Esophagus muscularis mucosa (tissue), 4 donors: ENCODE data around the gene KIF3B. TPM values are rescaled to one million over a fixed set of nuclear protein-coding genes. Genes with fewer than 3 reads are reported as not detected.

Source experiments
- DNase-seq: peaks from one replicate; pipeline ENCODE4 v3.0.0-alpha.2; 2017; ENCODE audit errors: extremely low spot score
- H3K27ac ChIP-seq, 4 donors: fragments of 200-600 bp; sonication (generic); replicated peaks in 1 of 4; 1 replicate in 3 of 4; 2 replicates in 1 of 4; pipeline ENCODE4 v1.5.1; 2016 to 2019; ENCODE audit warnings: mild to moderate bottlenecking in 1 of 4
- H3K27me3 ChIP-seq, 4 donors: fragments of 200-600 bp; sonication (generic); one replicate each; pipeline versions ENCODE4 v1.5.1 to v1.6.0; 2016 to 2019
- H3K36me3 ChIP-seq, 4 donors: fragments of 200-600 bp; sonication (generic); one replicate each; pipeline ENCODE4 v1.5.1; 2016 to 2019
- H3K4me1 ChIP-seq, 4 donors: fragments of 200-600 bp; sonication (generic); one replicate each; pipeline ENCODE4 v1.5.1; 2016 to 2019
- H3K4me3 ChIP-seq, 4 donors: fragments of 200-600 bp; sonication (generic); 1 replicate in 2 of 4; 2 replicates in 2 of 4; pipeline ENCODE4 v1.5.1; 2016 to 2019; ENCODE audit warnings: mild to moderate bottlenecking in 4 of 4, moderate library complexity in 1 of 4
- H3K9me3 ChIP-seq, 4 donors: fragments of 200-600 bp; sonication (generic); 1 replicate in 3 of 4; 2 replicates in 1 of 4; pipeline ENCODE4 v1.5.1; 2016 to 2019
- EP300 ChIP-seq: sonication (generic); formaldehyde crosslinking; IDR thresholded peaks from one replicate; pipeline ENCODE4 v1.6.1; 2017; ENCODE audit warnings: antibody characterized with exemption
- POLR2A ChIP-seq: fragments of 450-650 bp; IDR thresholded peaks from one replicate; pipeline ENCODE4 v1.6.1; 2017; ENCODE audit warnings: antibody characterized with exemption, moderate library complexity, mild to moderate bottlenecking, low read depth
- POLR2AphosphoS5 ChIP-seq, 2 donors: sonication (generic); formaldehyde crosslinking; IDR thresholded peaks; one replicate each; pipeline ENCODE4 v1.6.1; 2017; ENCODE audit warnings: antibody characterized with exemption in 2 of 2
- WGBS: methylation state at CpG from one replicate; pipeline ENCODE4 v1.1.5; 2018; 5-methylcytosine and 5-hydroxymethylcytosine counted together
- intact Hi-C: fragments of 100-400 bp; cut with DNase I; formaldehyde crosslinking; loops from one replicate; pipeline ENCODE4 v1.15.1; 2023
- total RNA-seq, 4 donors: library from RNA; depleted of rRNA; stranded (reverse); fragments of >200 nt; gene quantifications; one replicate each; pipeline versions ENCODE4 v1.1.0 to v1.2.1, GENCODE V29; 2016
- TF ChIP-seq, protein P1 (sequence below), 3 experiments: fragments of 200-600 bp in 2 of 3; fragments of 450-650 bp in 1 of 3; sonication (generic) in 2 of 3; IDR thresholded peaks; one replicate each; pipeline ENCODE4 v1.5.1; 2017 to 2019; ENCODE audit warnings: antibody characterized with exemption in 3 of 3, mild to moderate bottlenecking in 2 of 3, moderate library complexity in 1 of 3

KIF3B gene
- total RNA-seq, 4 donors from 2014 or later, result 20.7 to 28.3 (median 23.5) TPM

GRCh38 chr20:32315399-32315798 lies 37.9 kb downstream of the KIF3B start:
- Histone ChIP-seq H3K4me1 (no peaks in the 10 kb centered on the region), H3K27me3 (no peaks in the 10 kb centered on the region), H3K4me3 (no peak overlapping the region), H3K27ac (no peak overlapping the region), H3K36me3 (peaks cover 34 to 83% (median 52%) of the 10 kb centered on the region in 4 donors), H3K9me3 (no peaks in the 10 kb centered on the region)
- TF ChIP-seq POLR2AphosphoS5 (IDR thresholded peaks at IDR 0.05) (no peak), POLR2A (no peak), EP300 (no peak)
- TF ChIP-seq, protein P1, sequence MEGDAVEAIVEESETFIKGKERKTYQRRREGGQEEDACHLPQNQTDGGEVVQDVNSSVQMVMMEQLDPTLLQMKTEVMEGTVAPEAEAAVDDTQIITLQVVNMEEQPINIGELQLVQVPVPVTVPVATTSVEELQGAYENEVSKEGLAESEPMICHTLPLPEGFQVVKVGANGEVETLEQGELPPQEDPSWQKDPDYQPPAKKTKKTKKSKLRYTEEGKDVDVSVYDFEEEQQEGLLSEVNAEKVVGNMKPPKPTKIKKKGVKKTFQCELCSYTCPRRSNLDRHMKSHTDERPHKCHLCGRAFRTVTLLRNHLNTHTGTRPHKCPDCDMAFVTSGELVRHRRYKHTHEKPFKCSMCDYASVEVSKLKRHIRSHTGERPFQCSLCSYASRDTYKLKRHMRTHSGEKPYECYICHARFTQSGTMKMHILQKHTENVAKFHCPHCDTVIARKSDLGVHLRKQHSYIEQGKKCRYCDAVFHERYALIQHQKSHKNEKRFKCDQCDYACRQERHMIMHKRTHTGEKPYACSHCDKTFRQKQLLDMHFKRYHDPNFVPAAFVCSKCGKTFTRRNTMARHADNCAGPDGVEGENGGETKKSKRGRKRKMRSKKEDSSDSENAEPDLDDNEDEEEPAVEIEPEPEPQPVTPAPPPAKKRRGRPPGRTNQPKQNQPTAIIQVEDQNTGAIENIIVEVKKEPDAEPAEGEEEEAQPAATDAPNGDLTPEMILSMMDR (IDR thresholded peaks at IDR 0.05), result no peak
- DNase-seq, result no peak
- intact Hi-C loops, result no loop called here
- WGBS, result 100% methylated on average over 1 of the region's 3 CpGs

DNA sequence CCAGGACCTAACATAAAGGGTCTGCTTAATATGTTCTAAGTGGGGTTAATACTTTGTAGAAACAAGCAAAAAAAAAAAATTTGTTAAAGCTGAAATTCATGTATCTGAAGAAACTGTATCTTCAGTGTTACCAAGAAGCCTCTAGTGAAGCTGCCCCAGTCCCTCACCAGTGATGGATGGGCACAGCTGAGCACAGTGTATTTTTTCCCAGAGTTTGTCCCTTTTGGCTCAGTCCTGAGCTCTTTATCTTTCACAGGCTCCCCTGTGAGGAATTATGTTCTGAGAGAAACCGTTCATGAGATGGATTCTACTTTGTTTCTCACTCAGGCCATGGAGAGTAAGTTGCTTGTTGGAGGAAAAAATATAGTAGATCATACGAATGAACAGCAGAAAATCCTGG lies 38.4 kb downstream of the KIF3B start:
- Histone ChIP-seq H3K4me3 (no peak overlapping the region), H3K4me1 (no peaks in the 10 kb centered on the region), H3K27ac (no peak overlapping the region), H3K36me3 (peaks cover 29 to 82% (median 48%) of the 10 kb centered on the region in 4 donors), H3K27me3 (no peaks in the 10 kb centered on the region), H3K9me3 (no peaks in the 10 kb centered on the region)
- DNase-seq, result no peak
- intact Hi-C loops, result no loop called here
- WGBS, result 84% methylated on average over 2 of the region's 2 CpGs
- TF ChIP-seq POLR2A, result no peak

DNA sequence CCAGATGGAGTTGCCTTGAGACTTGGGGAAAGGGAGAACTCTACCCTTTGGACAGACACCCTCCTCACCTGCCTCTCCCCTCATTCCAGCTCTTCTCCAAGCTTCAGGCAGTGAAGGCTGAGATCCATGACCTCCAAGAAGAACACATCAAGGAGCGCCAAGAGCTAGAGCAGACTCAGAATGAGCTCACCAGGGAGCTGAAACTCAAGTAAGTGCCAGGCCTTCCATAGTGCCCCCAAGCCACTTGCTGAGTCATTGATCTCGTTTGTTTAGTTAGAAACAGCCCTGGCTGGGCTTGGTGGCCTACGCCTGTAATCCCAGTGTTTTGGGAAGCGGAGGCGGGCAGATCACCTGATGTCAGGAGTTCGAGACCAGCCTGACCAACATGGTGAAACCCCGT lies 39.2 kb downstream of the KIF3B start:
- WGBS, result 99% methylated on average over 6 of the region's 7 CpGs
- Histone ChIP-seq H3K9me3 (no peaks in the 10 kb centered on the region), H3K4me3 (no peak overlapping the region), H3K27me3 (no peaks in the 10 kb centered on the region), H3K4me1 (no peaks in the 10 kb centered on the region), H3K27ac (no peak overlapping the region), H3K36me3 (peaks cover 28 to 79% (median 45%) of the 10 kb centered on the region in 4 donors)
- TF ChIP-seq EP300 (no peak), POLR2A (no peak), POLR2AphosphoS5 (IDR thresholded peaks at IDR 0.05) (no peak)
- TF ChIP-seq, protein P1 (IDR thresholded peaks at IDR 0.05), result no peak
- intact Hi-C loops, result no loop called here
- DNase-seq, result no peak

DNA sequence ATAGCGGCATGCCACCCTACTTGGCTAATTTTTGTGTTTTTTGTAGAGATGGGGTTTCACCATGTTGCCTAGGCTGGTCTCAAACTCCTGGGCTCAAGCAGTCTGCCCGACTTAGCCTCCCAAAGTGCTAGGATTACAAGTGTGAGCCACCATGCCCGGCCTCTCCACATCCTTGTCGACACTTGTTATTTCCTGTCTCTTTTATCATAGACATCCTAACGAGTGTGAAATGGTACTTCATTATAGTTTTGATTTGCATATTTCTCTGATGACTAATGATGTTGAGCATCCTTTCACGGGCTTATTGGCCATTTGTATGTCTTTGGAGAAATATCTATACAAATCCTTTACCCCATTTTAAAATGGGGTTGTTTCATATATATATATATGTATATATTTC lies 41.6 kb downstream of the KIF3B start:
- H3K27me3 ChIP-seq, result no peaks in the 10 kb centered on the region

DNA sequence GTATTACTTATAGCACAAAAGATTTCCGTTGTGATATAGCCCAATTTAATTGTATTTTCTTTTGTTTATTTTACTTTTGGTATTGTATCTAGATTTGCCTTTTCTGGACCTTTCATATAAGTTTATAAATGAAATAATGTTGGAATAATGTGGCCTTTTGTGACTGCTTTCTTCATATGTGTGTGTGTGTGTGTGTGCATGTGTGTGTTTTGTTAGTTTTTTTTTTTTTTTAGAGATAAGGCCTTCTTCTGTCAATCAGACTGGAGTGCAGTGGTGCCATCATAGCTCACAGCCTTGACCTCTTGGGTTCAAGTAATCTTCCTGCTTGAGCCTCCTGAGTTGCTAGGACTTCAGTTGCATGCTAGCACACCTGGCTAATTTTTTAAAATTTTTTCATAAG lies 42.9 kb downstream of the KIF3B start:
- DNase-seq, result no peak
- no peak overlapping the region for H3K27ac ChIP-seq
- H3K36me3 ChIP-seq, result peaks cover 16 to 45% (median 36%) of the 10 kb centered on the region in 4 donors
- no peaks in the 10 kb centered on the region for H3K9me3 ChIP-seq
- no peaks in the 10 kb centered on the region for H3K27me3 ChIP-seq
- WGBS, result 70% methylated on average over 1 of the region's 1 CpG
- H3K4me1 ChIP-seq, result no peaks in the 10 kb centered on the region
- no peak overlapping the region for H3K4me3 ChIP-seq
- intact Hi-C loops, result no loop called here
- TF ChIP-seq, protein P1 (IDR thresholded peaks at IDR 0.05), result no peak
- TF ChIP-seq EP300 (no peak), POLR2AphosphoS5 (IDR thresholded peaks at IDR 0.05) (no peak), POLR2A (no peak)

More for the DNA sequence above, 41.6 kb downstream of the KIF3B start:
- Histone ChIP-seq H3K4me1 (no peaks in the 10 kb centered on the region), H3K27ac (no peak overlapping the region), H3K36me3 (peaks cover 16 to 55% (median 38%) of the 10 kb centered on the region in 4 donors), H3K9me3 (no peaks in the 10 kb centered on the region), H3K4me3 (no peak overlapping the region)
- intact Hi-C loops, result no loop called here
- no peak for DNase-seq
- WGBS, result 90% methylated on average over 6 of the region's 6 CpGs
- TF ChIP-seq, protein P1 (IDR thresholded peaks at IDR 0.05), result no peak
- TF ChIP-seq POLR2AphosphoS5 (IDR thresholded peaks at IDR 0.05) (no peak), POLR2A (no peak), EP300 (no peak)
